Measurements from ENCODE around the gene DGKB. TPM values are rescaled to one million over a fixed set of nuclear protein-coding genes. Genes with fewer than 3 reads are reported as not detected.

Gene DGKB
- polyA plus RNA-seq, 1 of the 3 experiments (the other 2 are of a cell fraction): 2.1 TPM

- no peaks in the 10 kb centered on the region for H3K79me2 ChIP-seq (ENCODE audit: insufficient read depth)
- H3K4me2 ChIP-seq: no peak overlapping the region
- H3K9ac ChIP-seq: no peak overlapping the region
- H3F3A ChIP-seq (replicated peaks; ENCODE audit: insufficient read depth): peaks cover 32% of the 10 kb centered on the region
- no peak overlapping the region for H3K27ac ChIP-seq (ENCODE audit: low read depth in 2 of 2, low read length in 1 of 2)
- TF ChIP-seq EZH2phosphoT487 (IDR thresholded peaks at IDR 0.05; ENCODE audit: borderline replicate concordance, low read depth) (no peak), CHD2 (IDR thresholded peaks at IDR 0.05; ENCODE audit: low read length, partially characterized antibody) (no peak), SMC3 (IDR thresholded peaks at IDR 0.05; ENCODE audit: low read depth, low read length) (no peak), RXRA (IDR thresholded peaks at IDR 0.05; ENCODE audit: borderline replicate concordance, low read depth) (no peak)
- no peak overlapping the region for H2AFZ ChIP-seq (ENCODE audit: low read depth)
- H3K4me3 ChIP-seq (ENCODE audit: low read depth in 2 of 2, low read length in 1 of 2): no peak overlapping the region
- no peaks in the 10 kb centered on the region for H3K9me3 ChIP-seq
- no peaks in the 10 kb centered on the region for H3K9me2 ChIP-seq
- H3K4me1 ChIP-seq (ENCODE audit: control insufficient read depth in 1 of 2, insufficient read depth in 2 of 2, low read depth in 1 of 2, low read length in 1 of 2): peaks cover 0 to 24% of the 10 kb centered on the region in 2 experiments; a peak in 2 of 4 replicates
- ChIA-PET POLR2A (no interaction called here), CTCF (no interaction called here)
- no peaks in the 10 kb centered on the region for H3K36me3 ChIP-seq (replicated peaks in 1 of 2; ENCODE audit: control insufficient read depth in 1 of 2, insufficient read depth in 2 of 2, low read length in 1 of 2)
- DNase-seq: no peak
- 84% methylated on average over 1 of the region's 1 CpG for WGBS (ENCODE audit: low lambda C conversion rate)
- H4K20me1 ChIP-seq (ENCODE audit: insufficient read depth): no peaks in the 10 kb centered on the region
- H3K27me3 ChIP-seq (ENCODE audit: insufficient read depth): no peaks in the 10 kb centered on the region
These were observed 76.1 kb downstream of the DGKB start for GRCh38 chr7:14826426-14826825.

DNA sequence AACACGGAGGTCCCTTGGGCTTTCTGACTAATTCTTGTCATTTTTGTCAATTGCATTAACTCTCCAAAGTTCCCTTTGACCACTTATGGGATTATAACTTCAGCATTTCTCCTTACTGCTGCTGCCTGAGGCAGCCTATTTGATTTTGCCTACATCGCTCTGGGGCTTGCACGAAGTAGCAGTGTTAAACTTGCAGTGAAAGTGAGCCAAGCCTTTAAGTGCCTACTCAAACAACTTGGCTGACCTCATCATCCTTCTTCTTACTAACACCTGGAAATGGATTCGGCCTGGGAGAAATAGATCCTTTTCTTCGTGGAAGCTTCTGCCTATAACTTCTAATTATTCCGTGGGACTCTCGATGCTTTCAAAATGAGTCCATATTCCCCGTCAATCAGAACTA is 76.6 kb downstream of the DGKB start:
- H3K36me3 ChIP-seq (replicated peaks in 1 of 2; ENCODE audit: control insufficient read depth in 1 of 2, insufficient read depth in 2 of 2, low read length in 1 of 2): no peaks in the 10 kb centered on the region
- H3K4me3 ChIP-seq (ENCODE audit: low read depth in 2 of 2, low read length in 1 of 2): no peak overlapping the region
- ChIA-PET CTCF (no interaction called here), POLR2A (no interaction called here)
- WGBS (ENCODE audit: low lambda C conversion rate): 75% methylated on average over 8 of the region's 8 CpGs
- peaks cover 0 to 24% of the 10 kb centered on the region in 2 experiments; a peak in 2 of 4 replicates for H3K4me1 ChIP-seq (ENCODE audit: control insufficient read depth in 1 of 2, insufficient read depth in 2 of 2, low read depth in 1 of 2, low read length in 1 of 2)
- no peaks in the 10 kb centered on the region for H3K9me2 ChIP-seq
- H3K9ac ChIP-seq: no peak overlapping the region
- no peaks in the 10 kb centered on the region for H3K79me2 ChIP-seq (ENCODE audit: insufficient read depth)
- no peak overlapping the region for H2AFZ ChIP-seq (ENCODE audit: low read depth)
- H4K20me1 ChIP-seq (ENCODE audit: insufficient read depth): no peaks in the 10 kb centered on the region
- H3K4me2 ChIP-seq: no peak overlapping the region
- H3K27ac ChIP-seq (ENCODE audit: low read depth in 2 of 2, low read length in 1 of 2): no peak overlapping the region
- DNase-seq: no peak
- H3K27me3 ChIP-seq (ENCODE audit: insufficient read depth): no peaks in the 10 kb centered on the region
- no peaks in the 10 kb centered on the region for H3K9me3 ChIP-seq
- no peak for TF ChIP-seq SMC3 (IDR thresholded peaks at IDR 0.05; ENCODE audit: low read depth, low read length)
- H3F3A ChIP-seq (replicated peaks; ENCODE audit: insufficient read depth): peaks cover 36% of the 10 kb centered on the region

DNA sequence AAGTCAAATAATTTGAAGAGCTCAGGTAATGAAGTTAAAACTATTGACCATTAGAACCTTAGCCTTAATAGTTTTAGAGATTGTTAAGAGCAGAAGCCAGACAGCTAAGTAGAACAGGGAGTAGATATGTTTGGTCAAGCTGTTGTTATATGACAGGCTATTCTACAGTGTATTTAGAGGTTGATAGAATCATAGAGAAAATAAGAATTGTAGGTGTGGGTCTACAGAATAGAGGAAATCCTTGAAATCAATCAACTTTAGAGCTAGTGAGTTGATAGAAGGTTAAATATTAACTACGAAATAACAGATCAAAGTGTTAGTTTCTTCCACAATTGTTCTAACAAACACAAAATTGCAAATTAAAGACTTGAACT is 80.1 kb downstream of the DGKB start:
- H3K9me2 ChIP-seq: 0 out of 2 replicates have a peak, but pooled peaks cover 3% of the 10 kb centered on the region
- no peaks in the 10 kb centered on the region for H3K79me2 ChIP-seq (ENCODE audit: insufficient read depth)
- H2AFZ ChIP-seq (ENCODE audit: low read depth): peak overlapping the region; percentile 83
- no peak for DNase-seq
- CTCF ChIA-PET: interaction anchor here (0.6 to 1.2 kb wide), 4 partner anchors 9 to 197 kb away, joined by 3 to 5 read pairs (median 3); no protein-coding TSS in a partner anchor
- peak overlapping the region; percentile 17; the same call in 1 of the 2 replicates for H3K9ac ChIP-seq
- TF ChIP-seq MEF2A (IDR thresholded peaks at IDR 0.05; ENCODE audit: borderline replicate concordance, low read depth) (no peak), TEAD4 (IDR thresholded peaks at IDR 0.05; ENCODE audit: borderline replicate concordance, insufficient read depth) (no peak; the same call in 1 of the 2 replicates), CHD2 (IDR thresholded peaks at IDR 0.05; ENCODE audit: low read length, partially characterized antibody) (no peak), ZBTB33 (IDR thresholded peaks at IDR 0.05; ENCODE audit: borderline replicate concordance, low read depth) (no peak), EZH2phosphoT487 (IDR thresholded peaks at IDR 0.05; ENCODE audit: borderline replicate concordance, low read depth) (no peak)
- H4K20me1 ChIP-seq (ENCODE audit: insufficient read depth): no peaks in the 10 kb centered on the region
- peaks cover 0 to 12% of the 10 kb centered on the region in 2 experiments; a peak in 3 of 4 replicates for H3K4me1 ChIP-seq (ENCODE audit: control insufficient read depth in 1 of 2, insufficient read depth in 2 of 2, low read depth in 1 of 2, low read length in 1 of 2)
- POLR2A ChIA-PET: no interaction called here
- H3K27me3 ChIP-seq (ENCODE audit: insufficient read depth): no peaks in the 10 kb centered on the region
- H3K4me2 ChIP-seq: peak overlapping the region; percentile 46; the same call in 1 of the 2 replicates
- H3K9me3 ChIP-seq: no peaks in the 10 kb centered on the region
- H3K4me3 ChIP-seq (ENCODE audit: low read depth in 2 of 2, low read length in 1 of 2): no peak overlapping the region
- H3K36me3 ChIP-seq (replicated peaks in 1 of 2; ENCODE audit: control insufficient read depth in 1 of 2, insufficient read depth in 2 of 2, low read length in 1 of 2): no peaks in the 10 kb centered on the region
- H3F3A ChIP-seq (replicated peaks; ENCODE audit: insufficient read depth): peaks cover 17% of the 10 kb centered on the region
- 83% methylated on average over 1 of the region's 1 CpG for WGBS (ENCODE audit: low lambda C conversion rate)
- H3K27ac ChIP-seq (ENCODE audit: low read depth in 2 of 2, low read length in 1 of 2): peak overlapping the region; percentile 67; a peak in 3 of 4 replicates

All from SK-N-SH (cell line).